ENCODE measurements around the gene FOXP1. TPM values are rescaled to one million over a fixed set of nuclear protein-coding genes. Genes with fewer than 3 reads are reported as not detected.
A peak's percentile ranks its signal among the peaks of the same experiment; 100 is the strongest.

The FOXP1 gene
- total and polyA plus RNA-seq, 3 donors from 2014 or later: 37.8 to 105 (median 75.9) TPM

DNA sequence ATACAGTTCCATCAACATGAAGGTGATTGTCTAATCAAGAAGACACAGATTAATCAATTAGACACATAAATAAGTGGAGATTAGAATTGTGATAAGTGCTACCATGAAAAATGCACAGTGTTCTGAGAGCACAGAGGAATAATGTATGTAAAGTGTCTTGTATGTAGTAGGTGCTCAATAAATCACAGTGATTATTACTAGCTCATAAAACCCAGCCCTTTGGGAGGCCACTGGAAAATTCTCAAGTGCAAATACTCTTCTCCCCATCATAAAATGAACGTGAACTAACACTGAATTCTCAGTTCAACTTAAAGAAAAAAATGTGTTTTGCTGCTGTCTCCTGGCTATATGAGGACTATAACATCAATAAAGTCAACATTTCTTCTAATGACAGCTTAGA lies 368.2 kb downstream of the FOXP1 start:
- H3K4me1 ChIP-seq: peaks cover 8% of the 10 kb centered on the region
- intact Hi-C loops (cut with DNase I; ENCODE audit: low total_unique reads): no loop called here
- no peak for TF ChIP-seq POLR2A (IDR thresholded peaks at IDR 0.05)
- TF ChIP-seq, protein P1, sequence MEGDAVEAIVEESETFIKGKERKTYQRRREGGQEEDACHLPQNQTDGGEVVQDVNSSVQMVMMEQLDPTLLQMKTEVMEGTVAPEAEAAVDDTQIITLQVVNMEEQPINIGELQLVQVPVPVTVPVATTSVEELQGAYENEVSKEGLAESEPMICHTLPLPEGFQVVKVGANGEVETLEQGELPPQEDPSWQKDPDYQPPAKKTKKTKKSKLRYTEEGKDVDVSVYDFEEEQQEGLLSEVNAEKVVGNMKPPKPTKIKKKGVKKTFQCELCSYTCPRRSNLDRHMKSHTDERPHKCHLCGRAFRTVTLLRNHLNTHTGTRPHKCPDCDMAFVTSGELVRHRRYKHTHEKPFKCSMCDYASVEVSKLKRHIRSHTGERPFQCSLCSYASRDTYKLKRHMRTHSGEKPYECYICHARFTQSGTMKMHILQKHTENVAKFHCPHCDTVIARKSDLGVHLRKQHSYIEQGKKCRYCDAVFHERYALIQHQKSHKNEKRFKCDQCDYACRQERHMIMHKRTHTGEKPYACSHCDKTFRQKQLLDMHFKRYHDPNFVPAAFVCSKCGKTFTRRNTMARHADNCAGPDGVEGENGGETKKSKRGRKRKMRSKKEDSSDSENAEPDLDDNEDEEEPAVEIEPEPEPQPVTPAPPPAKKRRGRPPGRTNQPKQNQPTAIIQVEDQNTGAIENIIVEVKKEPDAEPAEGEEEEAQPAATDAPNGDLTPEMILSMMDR (IDR thresholded peaks at IDR 0.05): no peak
- H3K27me3 ChIP-seq: no peaks in the 10 kb centered on the region
- 79 to 89% methylated on average over 1 of the region's 1 CpG for WGBS, 2 donors
- no peak overlapping the region for H3K4me3 ChIP-seq
- H3K36me3 ChIP-seq (ENCODE audit: low read depth, missing control alignments): no peaks in the 10 kb centered on the region
- no peak for DNase-seq
- H3K9me3 ChIP-seq: no peaks in the 10 kb centered on the region
- no peak overlapping the region for H3K27ac ChIP-seq

DNA sequence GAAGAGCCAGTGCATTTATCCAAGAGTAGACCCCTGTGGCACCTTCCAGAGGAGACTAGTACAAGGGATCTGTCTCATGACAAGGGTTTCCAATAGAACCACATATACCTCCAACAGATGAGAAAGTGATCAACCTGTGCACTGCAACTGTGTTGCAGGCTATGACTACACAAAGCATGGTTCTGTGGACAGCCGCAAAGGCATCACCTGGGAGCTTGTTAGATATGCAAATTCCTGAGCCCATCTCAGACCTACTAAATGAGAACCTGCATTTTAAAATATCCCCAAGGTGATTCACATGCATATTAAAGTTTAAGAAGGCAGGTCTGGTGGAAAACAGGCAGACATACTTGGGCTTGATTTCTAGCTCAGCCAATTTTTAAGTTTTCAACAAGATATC lies 368.7 kb downstream of the FOXP1 start:
- H3K27ac ChIP-seq: no peak overlapping the region
- no peaks in the 10 kb centered on the region for H3K27me3 ChIP-seq
- intact Hi-C loops (cut with DNase I; ENCODE audit: low total_unique reads): no loop called here
- DNase-seq: no peak
- no peaks in the 10 kb centered on the region for H3K9me3 ChIP-seq
- no peak for TF ChIP-seq POLR2A (IDR thresholded peaks at IDR 0.05)
- TF ChIP-seq, protein P1 (IDR thresholded peaks at IDR 0.05): no peak
- peaks cover 13% of the 10 kb centered on the region for H3K4me1 ChIP-seq
- no peaks in the 10 kb centered on the region for H3K36me3 ChIP-seq (ENCODE audit: low read depth, missing control alignments)
- H3K4me3 ChIP-seq: no peak overlapping the region
- WGBS, 2 donors: 96 to 100% methylated on average over 1 of the region's 1 CpG

DNA sequence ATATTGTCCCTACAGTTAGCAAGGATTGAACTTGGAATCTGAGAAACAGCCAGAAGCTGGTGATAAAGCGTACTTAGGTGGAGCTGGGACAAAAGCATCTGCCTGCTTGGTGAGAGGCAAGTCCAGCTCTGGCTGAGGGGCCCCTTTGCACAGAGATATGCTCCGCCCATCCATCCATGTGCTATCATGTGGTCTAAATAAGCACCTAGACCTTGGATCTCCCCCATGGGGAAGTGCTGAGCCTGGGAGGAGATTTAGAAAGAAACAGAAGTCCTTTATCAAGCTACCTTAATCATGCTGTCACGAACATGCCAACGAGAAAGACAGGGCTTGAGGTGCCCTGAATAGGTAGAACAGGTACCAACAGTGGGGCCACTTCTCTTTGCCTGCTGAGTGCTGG lies 369.5 kb downstream of the FOXP1 start:
- Histone ChIP-seq H3K9me3 (no peaks in the 10 kb centered on the region), H3K4me1 (peaks cover 18% of the 10 kb centered on the region), H3K36me3 (ENCODE audit: low read depth, missing control alignments) (no peaks in the 10 kb centered on the region), H3K27ac (no peak overlapping the region), H3K4me3 (no peak overlapping the region), H3K27me3 (no peaks in the 10 kb centered on the region)
- TF ChIP-seq POLR2A (IDR thresholded peaks at IDR 0.05): no peak
- TF ChIP-seq, protein P1 (IDR thresholded peaks at IDR 0.05): no peak
- WGBS, 2 donors: 80 to 82% methylated on average over 4 of the region's 4 CpGs
- intact Hi-C loops (cut with DNase I; ENCODE audit: low total_unique reads): no loop called here
- DNase-seq: no peak

DNA sequence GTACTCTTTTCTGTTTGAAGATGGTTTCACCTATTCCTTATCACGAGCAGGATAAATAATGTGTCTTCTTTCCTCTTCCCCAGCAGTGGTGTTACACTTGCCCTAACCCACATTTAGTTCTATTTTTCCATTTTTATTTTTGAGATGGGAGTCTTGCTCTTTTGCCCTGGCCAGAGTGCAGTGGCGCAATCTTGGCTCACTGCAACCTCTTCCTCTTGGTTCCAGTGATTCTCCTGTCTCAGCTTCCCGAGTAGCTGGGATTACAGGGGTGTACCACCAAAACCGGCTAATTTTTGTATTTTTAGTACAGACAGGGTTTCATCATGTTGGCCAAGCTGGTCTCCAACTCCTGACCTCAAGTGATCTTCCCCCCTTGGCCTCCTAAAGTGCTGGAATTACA lies 372.4 kb downstream of the FOXP1 start:
- TF ChIP-seq, protein P1 (IDR thresholded peaks at IDR 0.05): no peak
- Histone ChIP-seq H3K27ac (peak overlapping the region; percentile 64 to 80), H3K36me3 (ENCODE audit: low read depth, missing control alignments) (no peaks in the 10 kb centered on the region), H3K4me3 (no peak overlapping the region), H3K27me3 (no peaks in the 10 kb centered on the region), H3K4me1 (peaks cover 30% of the 10 kb centered on the region), H3K9me3 (no peaks in the 10 kb centered on the region)
- intact Hi-C loops (cut with DNase I; ENCODE audit: low total_unique reads): no loop called here
- no peak for DNase-seq
- 70 to 86% methylated on average over 4 of the region's 4 CpGs for WGBS, 2 donors

DNA sequence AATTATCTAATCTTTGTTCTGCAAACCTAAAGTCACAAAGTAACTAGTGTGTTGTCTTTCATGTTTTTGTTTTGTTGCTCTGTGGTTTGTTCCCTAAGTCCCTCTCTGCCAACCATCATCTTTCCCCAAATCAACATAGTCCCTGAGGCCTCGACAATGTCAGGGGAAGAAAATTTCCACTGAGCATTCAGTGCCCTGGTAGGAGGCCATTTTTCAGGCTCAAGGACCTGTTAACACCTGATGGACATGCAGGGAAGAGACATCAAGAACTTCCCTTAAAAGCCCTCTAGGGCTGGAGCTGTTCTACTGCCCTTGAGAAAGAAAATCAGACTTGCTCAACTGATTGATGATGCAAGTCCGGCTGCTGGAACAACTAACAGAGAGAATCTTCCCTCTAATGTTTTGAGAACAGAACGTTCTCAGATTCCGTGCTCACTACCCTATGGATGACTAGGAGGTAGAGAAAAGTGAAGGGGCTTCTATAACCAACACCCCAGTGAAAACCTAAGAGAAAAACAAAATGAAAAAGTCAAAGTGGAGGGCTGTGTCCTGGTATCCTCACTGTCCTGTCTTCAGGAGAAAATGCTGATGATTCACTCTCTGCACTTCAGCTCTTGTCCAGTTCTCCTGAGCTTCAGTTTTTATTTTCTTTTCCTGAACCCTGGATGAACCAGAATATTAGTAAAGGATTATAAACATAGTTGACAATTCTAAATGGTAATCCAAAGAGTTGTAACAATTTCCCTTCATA lies 373.1 kb downstream of the FOXP1 start:
- Histone ChIP-seq H3K36me3 (ENCODE audit: low read depth, missing control alignments) (no peaks in the 10 kb centered on the region), H3K4me1 (peaks cover 30% of the 10 kb centered on the region), H3K9me3 (no peaks in the 10 kb centered on the region), H3K4me3 (no peak overlapping the region), H3K27ac (peak overlapping the region; percentile 64 to 80), H3K27me3 (no peaks in the 10 kb centered on the region)
- intact Hi-C loops (cut with DNase I; ENCODE audit: low total_unique reads): no loop called here
- TF ChIP-seq, protein P1 (IDR thresholded peaks at IDR 0.05): no peak
- TF ChIP-seq POLR2A (IDR thresholded peaks at IDR 0.05): no peak
- peak; percentile 62 for DNase-seq
- WGBS, 2 donors: 29 to 60% methylated on average over 4 of the region's 4 CpGs
